H1 (cell line): ENCODE results near the gene BYSL.

Experiments used
- CEBPB ChIP-seq: IDR thresholded peaks from 2 replicates; pipeline ENCODE4 v1.6.1; 2012; ENCODE audit warnings: low read depth, low read length
- TF ChIP-seq, protein P1 (sequence below), 3 experiments: IDR thresholded peaks; 1 replicate in 2 of 3; 2 replicates in 1 of 3; pipeline versions ENCODE4 v1.5.1 to v1.6.1; 2011; ENCODE audit warnings: low read length in 3 of 3, mild to moderate bottlenecking in 3 of 3, inconsistent platforms in 2 of 3, low read depth in 1 of 3, moderate library complexity in 1 of 3; ENCODE audit not compliant: insufficient read depth in 1 of 3; ENCODE audit errors: control extremely low read depth in 1 of 3

DNA sequence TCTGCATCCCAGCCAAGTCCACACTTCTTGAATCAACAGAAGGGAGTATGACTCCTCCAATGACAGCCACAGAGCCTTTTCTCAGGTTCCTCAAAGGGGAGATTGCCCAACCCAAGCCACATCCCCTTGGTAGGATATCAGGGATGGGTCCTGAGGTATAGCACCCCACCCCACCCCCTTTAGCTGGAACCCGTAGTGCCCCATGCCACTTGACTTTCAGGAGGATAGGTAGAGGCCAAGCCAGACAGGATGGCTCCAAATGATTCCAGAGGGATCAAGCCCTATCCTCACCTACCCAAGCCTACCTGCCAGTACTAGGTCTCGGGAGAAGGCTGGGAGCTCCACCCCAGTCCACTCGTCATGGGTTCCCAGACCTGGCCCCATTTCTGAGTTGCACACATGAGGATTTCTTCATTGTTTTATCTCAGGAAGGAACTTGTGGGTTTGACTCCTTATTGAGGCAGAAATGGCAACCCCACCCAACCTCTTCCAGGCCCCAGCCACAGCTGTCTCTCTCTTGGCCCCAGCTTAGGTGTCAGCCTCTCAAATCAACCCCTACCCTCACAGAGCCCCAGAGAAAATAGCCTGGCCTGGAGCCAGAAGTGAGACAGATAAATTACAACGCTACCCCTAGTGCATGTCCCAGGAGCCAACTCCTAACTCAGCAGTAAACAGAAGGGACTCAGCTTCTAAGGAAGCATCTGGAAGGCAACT, 16.7 kb downstream of the BYSL start:
- no peak for TF ChIP-seq CEBPB
- TF ChIP-seq, protein P1, sequence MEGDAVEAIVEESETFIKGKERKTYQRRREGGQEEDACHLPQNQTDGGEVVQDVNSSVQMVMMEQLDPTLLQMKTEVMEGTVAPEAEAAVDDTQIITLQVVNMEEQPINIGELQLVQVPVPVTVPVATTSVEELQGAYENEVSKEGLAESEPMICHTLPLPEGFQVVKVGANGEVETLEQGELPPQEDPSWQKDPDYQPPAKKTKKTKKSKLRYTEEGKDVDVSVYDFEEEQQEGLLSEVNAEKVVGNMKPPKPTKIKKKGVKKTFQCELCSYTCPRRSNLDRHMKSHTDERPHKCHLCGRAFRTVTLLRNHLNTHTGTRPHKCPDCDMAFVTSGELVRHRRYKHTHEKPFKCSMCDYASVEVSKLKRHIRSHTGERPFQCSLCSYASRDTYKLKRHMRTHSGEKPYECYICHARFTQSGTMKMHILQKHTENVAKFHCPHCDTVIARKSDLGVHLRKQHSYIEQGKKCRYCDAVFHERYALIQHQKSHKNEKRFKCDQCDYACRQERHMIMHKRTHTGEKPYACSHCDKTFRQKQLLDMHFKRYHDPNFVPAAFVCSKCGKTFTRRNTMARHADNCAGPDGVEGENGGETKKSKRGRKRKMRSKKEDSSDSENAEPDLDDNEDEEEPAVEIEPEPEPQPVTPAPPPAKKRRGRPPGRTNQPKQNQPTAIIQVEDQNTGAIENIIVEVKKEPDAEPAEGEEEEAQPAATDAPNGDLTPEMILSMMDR (IDR thresholded peaks at IDR 0.05; ENCODE audit: control extremely low read depth in 1 of 3, insufficient read depth in 1 of 3, low read depth in 1 of 3, low read length in 3 of 3): no peak
